Islet precursor cell (in vitro differentiated cells): ENCODE data around the gene GADD45B.
"Not testable (repeated sequence)": the region's sequence is repeated elsewhere in the genome, so short reads cannot be mapped to it uniquely, and the experiment has no call there.

Experiments used
- DNase-seq: peaks from one replicate; pipeline ENCODE4 v3.0.0-alpha.2; 2018

The GADD45B gene

GRCh38 chr19:2444251-2445002 lies 31.5 kb upstream of the GADD45B start:
- DNase-seq, result no peak

- DNase-seq, result no peak
These were observed 29.5 kb upstream of the GADD45B start for GRCh38 chr19:2446381-2446780.

- DNase-seq, result no peak
These were observed 26.9 kb upstream of the GADD45B start for GRCh38 chr19:2449019-2449418.

GRCh38 chr19:2451138-2451537 lies 24.8 kb upstream of the GADD45B start:
- DNase-seq, result no peak

GRCh38 chr19:2451741-2452140 lies 24.2 kb upstream of the GADD45B start:
- no peak for DNase-seq

- no peak for DNase-seq
These were observed 22.4 kb upstream of the GADD45B start for GRCh38 chr19:2453431-2454025.

- DNase-seq, result no peak
These were observed 21.5 kb upstream of the GADD45B start for GRCh38 chr19:2454199-2454961.

GRCh38 chr19:2454962-2455850 lies 20.7 kb upstream of the GADD45B start:
- DNase-seq, result no peak

GRCh38 chr19:2455851-2456570 lies 19.9 kb upstream of the GADD45B start:
- no peak for DNase-seq

- no peak for DNase-seq
These were observed 18.4 kb upstream of the GADD45B start for GRCh38 chr19:2457394-2458037.

- DNase-seq, result no peak
These were observed 17.9 kb upstream of the GADD45B start for GRCh38 chr19:2458054-2458453.

- DNase-seq, result not testable (repeated sequence)
These were observed 17.2 kb upstream of the GADD45B start for GRCh38 chr19:2458776-2459175.

GRCh38 chr19:2460245-2460644 lies 15.7 kb upstream of the GADD45B start:
- DNase-seq, result no peak

- DNase-seq, result peak; percentile 80
These were observed 13.9 kb upstream of the GADD45B start for GRCh38 chr19:2461751-2462634.

- peak; percentile 98 for DNase-seq
These were observed 13.1 kb upstream of the GADD45B start for GRCh38 chr19:2462635-2463421.

- not testable (repeated sequence) for DNase-seq
These were observed 12.2 kb upstream of the GADD45B start for GRCh38 chr19:2463694-2464093.

- DNase-seq, result no peak
These were observed 11.5 kb upstream of the GADD45B start for GRCh38 chr19:2464389-2464788.

- DNase-seq, result peak; percentile 81
These were observed 7.3 kb upstream of the GADD45B start for GRCh38 chr19:2468596-2468995.

GRCh38 chr19:2469102-2469914 lies 6.6 kb upstream of the GADD45B start:
- peak; percentile 99 for DNase-seq
